SJCRH30 (cell line): ENCODE results near the gene NEURL3. TPM values are rescaled to one million over a fixed set of nuclear protein-coding genes. Genes with fewer than 3 reads are reported as not detected.

Experiments
- DNase-seq, 2 experiments: peaks; one replicate each; pipeline ENCODE4 v3.0.0-alpha.2; 2015 to 2020
- H3K27ac ChIP-seq: fragments of 250-450 bp; sonication (Bioruptor Pico); 2 replicates; pipeline ENCODE4 v1.5.1; 2020; ENCODE audit warnings: mild to moderate bottlenecking, moderate library complexity
- H3K27me3 ChIP-seq: fragments of 250-450 bp; sonication (Bioruptor Pico); 2 replicates; pipeline ENCODE4 v1.5.1; 2020; ENCODE audit warnings: mild to moderate bottlenecking, moderate library complexity
- H3K36me3 ChIP-seq: fragments of 250-450 bp; sonication (Bioruptor Pico); 2 replicates; pipeline ENCODE4 v1.5.1; 2020; ENCODE audit warnings: mild to moderate bottlenecking, moderate library complexity
- H3K4me1 ChIP-seq: fragments of 250-450 bp; sonication (Bioruptor Pico); 2 replicates; pipeline ENCODE4 v1.5.1; 2020; ENCODE audit warnings: mild to moderate bottlenecking, moderate library complexity
- H3K4me3 ChIP-seq: fragments of 250-450 bp; sonication (Bioruptor Pico); 2 replicates; pipeline ENCODE4 v1.5.1; 2020; ENCODE audit warnings: mild to moderate bottlenecking, moderate library complexity
- H3K9me3 ChIP-seq: fragments of 250-450 bp; sonication (Bioruptor Pico); replicated peaks from 2 replicates; pipeline ENCODE4 v1.5.1; 2020; ENCODE audit warnings: mild to moderate bottlenecking, moderate library complexity
- total RNA-seq: library from RNA; depleted of rRNA; stranded (reverse); fragments of >200 nt; shearing (Covaris generic); gene quantifications from 2 replicates; pipeline ENCODE4 v1.2.3, GENCODE V29; 2014

Gene NEURL3
- total RNA-seq, 1 experiment from 2014 or later: not detected

- H3K4me1 ChIP-seq: no peaks in the 10 kb centered on the region
- no peaks in the 10 kb centered on the region for H3K9me3 ChIP-seq
- H3K27ac ChIP-seq: no peak overlapping the region
- no peak for DNase-seq
- H3K4me3 ChIP-seq: no peak overlapping the region
- no peaks in the 10 kb centered on the region for H3K27me3 ChIP-seq
- H3K36me3 ChIP-seq: peaks cover 30% of the 10 kb centered on the region
Observed at GRCh38 chr2:96547203-96547641, 42.1 kb upstream of the NEURL3 start.

- H3K27ac ChIP-seq: no peak overlapping the region
- no peaks in the 10 kb centered on the region for H3K9me3 ChIP-seq
- H3K27me3 ChIP-seq: no peaks in the 10 kb centered on the region
- no peak overlapping the region for H3K4me3 ChIP-seq
- H3K36me3 ChIP-seq: peaks cover 33% of the 10 kb centered on the region
- H3K4me1 ChIP-seq: no peaks in the 10 kb centered on the region
- no peak for DNase-seq
Observed at GRCh38 chr2:96546797-96547196, 41.6 kb upstream of the NEURL3 start.

- Histone ChIP-seq H3K9me3 (no peaks in the 10 kb centered on the region), H3K4me1 (no peaks in the 10 kb centered on the region), H3K27me3 (no peaks in the 10 kb centered on the region), H3K4me3 (no peak overlapping the region), H3K36me3 (peaks cover 33% of the 10 kb centered on the region), H3K27ac (no peak overlapping the region)
- DNase-seq: no peak
Observed at GRCh38 chr2:96546321-96546720, 41.2 kb upstream of the NEURL3 start.

GRCh38 chr2:96542357-96542977 is 37.3 kb upstream of the NEURL3 start:
- Histone ChIP-seq H3K27me3 (no peaks in the 10 kb centered on the region), H3K36me3 (peaks cover 22% of the 10 kb centered on the region), H3K4me1 (peaks cover 7% of the 10 kb centered on the region; the same call in 1 of the 2 replicates), H3K9me3 (no peaks in the 10 kb centered on the region), H3K4me3 (no peak overlapping the region), H3K27ac (no peak overlapping the region)
- no peak for DNase-seq

- Histone ChIP-seq H3K9me3 (no peaks in the 10 kb centered on the region), H3K4me3 (no peak overlapping the region), H3K36me3 (peaks cover 22% of the 10 kb centered on the region), H3K27me3 (no peaks in the 10 kb centered on the region), H3K27ac (no peak overlapping the region), H3K4me1 (peaks cover 7% of the 10 kb centered on the region; the same call in 1 of the 2 replicates)
- no peak for DNase-seq
Observed at GRCh38 chr2:96541398-96542152, 36.4 kb upstream of the NEURL3 start.

- Histone ChIP-seq H3K4me3 (no peak overlapping the region), H3K27me3 (no peaks in the 10 kb centered on the region), H3K36me3 (peaks cover 18% of the 10 kb centered on the region), H3K4me1 (peaks cover 10% of the 10 kb centered on the region; the same call in 1 of the 2 replicates), H3K9me3 (no peaks in the 10 kb centered on the region), H3K27ac (no peak overlapping the region)
- no peak for DNase-seq
Observed at GRCh38 chr2:96540136-96540535, 35.0 kb upstream of the NEURL3 start.

- H3K4me1 ChIP-seq: peaks cover 12% of the 10 kb centered on the region; the same call in 1 of the 2 replicates
- no peaks in the 10 kb centered on the region for H3K9me3 ChIP-seq
- H3K27me3 ChIP-seq: no peaks in the 10 kb centered on the region
- H3K4me3 ChIP-seq: no peak overlapping the region
- DNase-seq: no peak
- no peak overlapping the region for H3K27ac ChIP-seq
- peaks cover 17% of the 10 kb centered on the region for H3K36me3 ChIP-seq
Observed at GRCh38 chr2:96539215-96539920, 34.2 kb upstream of the NEURL3 start.

GRCh38 chr2:96538487-96539214 is 33.5 kb upstream of the NEURL3 start:
- Histone ChIP-seq H3K9me3 (no peaks in the 10 kb centered on the region), H3K36me3 (peaks cover 13% of the 10 kb centered on the region), H3K4me1 (peaks cover 18% of the 10 kb centered on the region), H3K27me3 (no peaks in the 10 kb centered on the region), H3K27ac (no peak overlapping the region), H3K4me3 (no peak overlapping the region)
- DNase-seq: no peak

GRCh38 chr2:96537734-96538486 is 32.8 kb upstream of the NEURL3 start:
- H3K4me3 ChIP-seq: peak overlapping the region; percentile 88
- no peak overlapping the region; the same call in 1 of the 2 replicates for H3K27ac ChIP-seq
- DNase-seq: no peak
- H3K36me3 ChIP-seq: peaks cover 11% of the 10 kb centered on the region
- peaks cover 23% of the 10 kb centered on the region for H3K4me1 ChIP-seq
- H3K27me3 ChIP-seq: no peaks in the 10 kb centered on the region
- no peaks in the 10 kb centered on the region for H3K9me3 ChIP-seq

- no peaks in the 10 kb centered on the region for H3K27me3 ChIP-seq
- H3K4me1 ChIP-seq: peaks cover 29% of the 10 kb centered on the region
- H3K27ac ChIP-seq: peak overlapping the region; percentile 89
- DNase-seq: peak; percentile 83 to 84
- H3K36me3 ChIP-seq: peaks cover 4% of the 10 kb centered on the region; the same call in 1 of the 2 replicates
- peak overlapping the region; percentile 88 for H3K4me3 ChIP-seq
- H3K9me3 ChIP-seq: no peaks in the 10 kb centered on the region
Observed at GRCh38 chr2:96537066-96537733, 32.0 kb upstream of the NEURL3 start.

- peak; percentile 94 to 95 for DNase-seq
- Histone ChIP-seq H3K27me3 (no peaks in the 10 kb centered on the region), H3K36me3 (peaks cover 2% of the 10 kb centered on the region; the same call in 1 of the 2 replicates), H3K9me3 (no peaks in the 10 kb centered on the region), H3K27ac (peak within 1 kb of the TSS; percentile 89), H3K4me1 (peaks cover 29% of the 10 kb centered on the region), H3K4me3 (peak within 1 kb of the TSS; percentile 88)
Observed at GRCh38 chr2:96536445-96537065, 31.4 kb upstream of the NEURL3 start, which contains the start of gene ARID5A. TSS of gene ARID5A (plus strand) at chr2:96536752. CDS start at chr2:96536827, 75 bp downstream.

- Histone ChIP-seq H3K27me3 (no peaks in the 10 kb centered on the region), H3K4me3 (no peak overlapping the region), H3K4me1 (peaks cover 40% of the 10 kb centered on the region), H3K9me3 (no peaks in the 10 kb centered on the region), H3K36me3 (peaks cover 2% of the 10 kb centered on the region; the same call in 1 of the 2 replicates), H3K27ac (no peak overlapping the region)
- no peak for DNase-seq
Observed at GRCh38 chr2:96535331-96535730, 30.2 kb upstream of the NEURL3 start.

- Histone ChIP-seq H3K4me3 (no peak overlapping the region), H3K36me3 (no peaks in the 10 kb centered on the region), H3K9me3 (no peaks in the 10 kb centered on the region), H3K27me3 (no peaks in the 10 kb centered on the region), H3K4me1 (peaks cover 44% of the 10 kb centered on the region), H3K27ac (no peak overlapping the region)
- DNase-seq: no peak
Observed at GRCh38 chr2:96534701-96535181, 29.6 kb upstream of the NEURL3 start.
